Lower lobe of right lung (tissue), 2 donors: Measurements from ENCODE around the gene MAML3. TPM values are rescaled to one million over a fixed set of nuclear protein-coding genes. Genes with fewer than 3 reads are reported as not detected.

Experiments
- ATAC-seq, 2 donors: fragments of 200-7000 bp; cut with Tn5 transposase; one replicate each; pipeline ENCODE4 v1.9.1; 2020 to 2022; ENCODE audit warnings: mild to moderate bottlenecking in 2 of 2, moderate library complexity in 2 of 2
- DNase-seq: peaks from one replicate; pipeline ENCODE4 v3.0.0-alpha.2; 2020
- H3K27ac ChIP-seq: fragments of 200-600 bp; one replicate; pipeline ENCODE4 v1.8.0; 2022
- H3K27me3 ChIP-seq: fragments of 200-600 bp; one replicate; pipeline ENCODE4 v1.8.0; 2022; ENCODE audit warnings: low read depth
- H3K36me3 ChIP-seq: fragments of 200-600 bp; one replicate; pipeline ENCODE4 v1.8.0; 2022; ENCODE audit warnings: mild to moderate bottlenecking
- H3K4me1 ChIP-seq: fragments of 200-600 bp; one replicate; pipeline ENCODE4 v1.8.0; 2022
- H3K4me3 ChIP-seq: fragments of 200-600 bp; one replicate; pipeline ENCODE4 v1.8.0; 2022; ENCODE audit warnings: mild to moderate bottlenecking
- H3K9me3 ChIP-seq: fragments of 200-600 bp; one replicate; pipeline ENCODE4 v1.8.0; 2022
- intact Hi-C: fragments of 100-400 bp; cut with DNase I; formaldehyde crosslinking; loops from one replicate; pipeline ENCODE4 v1.11.0; 2022
- total RNA-seq: library from RNA; stranded (reverse); fragmentation: NEBNext Ultra II Directional; extraction: Animal tissue kit (Norgen Biotek cat#: 25700); gene quantifications from one replicate; pipeline ENCODE4 v1.2.1, GENCODE V29; 2021
- TF ChIP-seq, protein P1 (sequence below): fragments of 200-600 bp; IDR thresholded peaks from one replicate; pipeline ENCODE4 v1.8.0; 2022; ENCODE audit warnings: antibody characterized with exemption, mild to moderate bottlenecking
- donor health status: DM: no; HTN: yes; CAD: no; lungs with severe emphysema.

Gene MAML3
- total RNA-seq, 1 donor from 2014 or later: 12.5 TPM

DNA sequence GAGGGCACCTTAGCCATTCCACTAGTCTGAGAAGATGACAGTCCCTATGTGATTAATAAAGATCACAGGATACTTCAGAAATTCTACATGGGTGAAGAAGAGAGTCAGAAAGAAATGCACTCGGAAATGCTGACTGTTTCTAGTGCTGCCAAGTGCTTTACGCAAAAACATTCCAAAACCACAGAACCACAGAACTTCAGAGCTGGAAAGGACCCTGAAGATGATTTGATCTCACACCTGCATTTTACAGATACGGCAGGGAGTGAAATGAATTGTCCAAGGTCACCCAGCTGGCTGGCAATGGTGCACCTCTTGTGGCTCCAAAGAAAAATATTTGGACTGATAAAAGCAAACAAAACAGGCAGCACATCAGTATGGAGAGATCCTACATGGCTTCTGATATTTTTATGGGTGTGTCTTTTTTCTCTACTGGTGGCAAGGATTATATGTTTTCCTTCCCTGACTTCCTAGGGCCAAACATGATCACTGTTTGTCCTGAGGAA is 115.9 kb downstream of the MAML3 start:
- Histone ChIP-seq H3K9me3 (no peaks in the 10 kb centered on the region), H3K27ac (no peak overlapping the region), H3K4me1 (peaks cover 11% of the 10 kb centered on the region), H3K27me3 (no peaks in the 10 kb centered on the region), H3K4me3 (no peak overlapping the region), H3K36me3 (no peaks in the 10 kb centered on the region)
- TF ChIP-seq, protein P1, sequence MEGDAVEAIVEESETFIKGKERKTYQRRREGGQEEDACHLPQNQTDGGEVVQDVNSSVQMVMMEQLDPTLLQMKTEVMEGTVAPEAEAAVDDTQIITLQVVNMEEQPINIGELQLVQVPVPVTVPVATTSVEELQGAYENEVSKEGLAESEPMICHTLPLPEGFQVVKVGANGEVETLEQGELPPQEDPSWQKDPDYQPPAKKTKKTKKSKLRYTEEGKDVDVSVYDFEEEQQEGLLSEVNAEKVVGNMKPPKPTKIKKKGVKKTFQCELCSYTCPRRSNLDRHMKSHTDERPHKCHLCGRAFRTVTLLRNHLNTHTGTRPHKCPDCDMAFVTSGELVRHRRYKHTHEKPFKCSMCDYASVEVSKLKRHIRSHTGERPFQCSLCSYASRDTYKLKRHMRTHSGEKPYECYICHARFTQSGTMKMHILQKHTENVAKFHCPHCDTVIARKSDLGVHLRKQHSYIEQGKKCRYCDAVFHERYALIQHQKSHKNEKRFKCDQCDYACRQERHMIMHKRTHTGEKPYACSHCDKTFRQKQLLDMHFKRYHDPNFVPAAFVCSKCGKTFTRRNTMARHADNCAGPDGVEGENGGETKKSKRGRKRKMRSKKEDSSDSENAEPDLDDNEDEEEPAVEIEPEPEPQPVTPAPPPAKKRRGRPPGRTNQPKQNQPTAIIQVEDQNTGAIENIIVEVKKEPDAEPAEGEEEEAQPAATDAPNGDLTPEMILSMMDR: no peak
- intact Hi-C loops: no loop called here
- peak in 1 of 2 donors; percentile 25 for ATAC-seq
- no peak for DNase-seq

DNA sequence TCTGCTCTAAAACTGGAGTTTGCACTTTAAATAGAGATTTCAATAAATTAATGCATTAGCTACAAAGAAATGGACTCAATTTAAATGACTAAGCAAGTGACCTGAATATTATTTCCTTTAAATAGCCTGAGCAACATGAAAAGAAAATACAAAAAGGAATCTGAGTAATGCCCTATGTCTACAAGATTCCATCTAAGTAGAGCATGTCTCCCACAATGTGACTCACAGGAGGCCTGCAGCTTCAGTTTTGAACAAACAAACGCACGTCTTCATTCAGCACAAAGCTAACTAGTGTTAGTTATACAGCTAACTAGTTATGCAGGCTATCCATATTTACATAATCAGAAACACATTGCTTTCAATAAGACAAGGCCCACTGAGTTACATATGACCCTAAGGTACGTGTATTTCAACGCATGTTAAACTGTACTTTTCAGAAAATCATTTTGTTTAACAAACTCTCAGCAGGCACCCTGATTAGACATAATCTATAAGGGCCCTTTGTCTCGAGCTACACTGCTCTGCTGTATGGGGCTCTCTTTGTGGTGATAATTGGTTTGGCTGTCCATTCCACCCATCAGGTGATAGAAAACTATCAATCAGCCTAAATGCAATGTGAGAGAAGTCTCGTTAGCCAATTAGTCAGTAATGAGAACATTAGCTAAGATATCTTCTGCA is 116.5 kb downstream of the MAML3 start:
- Histone ChIP-seq H3K9me3 (no peaks in the 10 kb centered on the region), H3K27ac (no peak overlapping the region), H3K4me3 (no peak overlapping the region), H3K4me1 (peaks cover 11% of the 10 kb centered on the region), H3K27me3 (no peaks in the 10 kb centered on the region), H3K36me3 (no peaks in the 10 kb centered on the region)
- intact Hi-C loops: no loop called here
- TF ChIP-seq, protein P1: no peak
- DNase-seq (no peak), ATAC-seq (peak; percentile 52 to 87)

DNA sequence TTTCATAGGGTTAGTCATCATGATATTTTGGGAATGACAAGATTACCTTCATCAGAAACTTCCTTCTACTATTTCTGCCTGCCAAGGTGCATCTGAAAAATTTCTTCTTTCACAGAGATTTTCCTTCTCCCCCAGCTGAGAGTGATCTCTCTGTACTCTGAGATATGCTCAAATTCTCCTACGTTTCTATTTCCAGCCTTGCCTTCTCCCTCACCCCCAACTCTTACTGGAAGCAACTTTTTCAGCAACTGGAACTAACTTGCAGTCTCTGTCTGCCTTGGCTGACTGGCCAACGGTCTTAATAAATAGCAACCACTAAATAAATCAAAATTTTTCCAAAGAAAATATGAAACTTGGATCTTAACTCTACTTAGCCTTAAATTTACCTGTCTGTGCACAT is 122.3 kb downstream of the MAML3 start:
- H3K9me3 ChIP-seq: no peaks in the 10 kb centered on the region
- H3K36me3 ChIP-seq: no peaks in the 10 kb centered on the region
- TF ChIP-seq, protein P1: no peak
- no peak overlapping the region for H3K4me3 ChIP-seq
- intact Hi-C loops: no loop called here
- no peak for DNase-seq
- ATAC-seq: no peak
- H3K27ac ChIP-seq: no peak overlapping the region
- no peaks in the 10 kb centered on the region for H3K4me1 ChIP-seq
- no peaks in the 10 kb centered on the region for H3K27me3 ChIP-seq

DNA sequence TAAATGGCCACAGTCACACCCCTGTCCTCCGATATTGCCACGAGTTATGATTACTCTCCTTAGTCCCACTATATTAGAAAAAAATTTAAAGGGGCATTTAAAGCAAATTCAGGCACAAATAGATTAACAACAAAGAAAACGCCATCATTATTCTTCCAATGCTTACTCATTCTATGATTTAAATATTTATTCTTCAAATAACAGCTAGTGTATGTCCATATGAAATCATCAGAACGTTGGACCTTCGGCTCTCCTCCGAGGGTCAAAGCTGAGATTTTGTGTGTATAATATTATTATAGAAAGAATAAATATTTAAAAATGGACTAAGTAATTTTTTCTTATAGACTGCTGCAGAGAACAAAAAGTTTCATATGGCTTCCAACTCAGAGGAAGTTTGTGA is 122.9 kb downstream of the MAML3 start:
- TF ChIP-seq, protein P1: no peak
- H3K4me1 ChIP-seq: no peaks in the 10 kb centered on the region
- no peaks in the 10 kb centered on the region for H3K9me3 ChIP-seq
- no peak overlapping the region for H3K4me3 ChIP-seq
- DNase-seq: no peak
- intact Hi-C loops: no loop called here
- H3K27me3 ChIP-seq: no peaks in the 10 kb centered on the region
- no peak for ATAC-seq
- H3K36me3 ChIP-seq: no peaks in the 10 kb centered on the region
- H3K27ac ChIP-seq: no peak overlapping the region

DNA sequence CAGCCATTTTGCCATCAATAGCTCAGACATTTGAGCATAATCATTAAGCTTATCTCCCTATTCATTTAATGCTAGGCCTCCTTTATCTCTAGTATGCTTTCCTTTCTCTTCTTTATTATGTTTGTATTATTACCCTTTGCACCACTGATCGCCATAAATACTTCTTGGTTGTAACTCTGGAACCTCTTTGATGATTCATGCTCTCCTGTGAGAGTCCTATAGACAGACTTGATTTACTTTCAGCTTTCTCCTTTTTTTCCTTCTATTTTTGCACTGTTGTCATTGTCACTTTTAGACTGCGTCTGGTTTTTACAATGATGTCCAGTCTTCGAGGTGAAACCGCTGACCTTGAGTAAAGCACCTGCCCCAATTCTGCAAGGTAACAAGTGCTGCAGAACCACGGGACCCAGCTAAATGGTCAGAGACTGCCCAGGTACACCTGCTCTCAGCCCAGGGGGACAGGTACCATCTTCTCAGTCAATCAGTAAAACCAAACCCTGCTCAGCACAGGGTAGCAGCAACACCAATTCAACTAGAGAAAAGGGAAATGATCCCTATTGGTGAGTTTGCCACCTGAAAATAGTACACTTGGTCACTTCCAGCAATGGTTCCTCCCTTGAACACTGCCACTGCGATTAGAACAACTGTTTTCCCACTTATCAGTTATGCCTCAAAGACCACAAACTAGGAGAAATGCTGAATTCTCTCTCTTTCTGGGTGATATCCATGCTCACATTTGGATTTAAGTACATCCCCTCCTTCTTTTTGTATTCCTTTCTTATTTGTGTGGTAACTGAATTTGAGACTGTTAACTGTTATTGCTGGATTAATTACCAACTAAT is 125.1 kb downstream of the MAML3 start:
- Histone ChIP-seq H3K4me1 (no peaks in the 10 kb centered on the region), H3K36me3 (no peaks in the 10 kb centered on the region), H3K4me3 (no peak overlapping the region), H3K27me3 (no peaks in the 10 kb centered on the region), H3K27ac (no peak overlapping the region), H3K9me3 (no peaks in the 10 kb centered on the region)
- TF ChIP-seq, protein P1: no peak
- ATAC-seq: no peak
- DNase-seq: no peak
- intact Hi-C loops: no loop called here
